ACHN (cell line): ENCODE results near the gene ZBTB17.
"Not testable (repeated sequence)": the region's sequence is repeated elsewhere in the genome, so short reads cannot be mapped to it uniquely, and the experiment has no call there.

ENCODE experiments used
- DNase-seq: peaks from one replicate; pipeline ENCODE4 v3.0.0-alpha.2; 2015
- in situ Hi-C: cut with HindIII; loops from 2 replicates; pipeline ENCODE4 v1.10.0; 2017; ENCODE audit warnings: low sequenced_read_pairs, low pct_ligation_motif_present, low pct_unique_long_range_greater_than_20kb

ZBTB17 gene

GRCh38 chr1:15992582-15993500 is 16.9 kb upstream of the ZBTB17 start:
- DNase-seq = no peak
- in situ Hi-C loops = no loop called here

GRCh38 chr1:15992187-15992553 is 16.3 kb upstream of the ZBTB17 start:
- in situ Hi-C loops = no loop called here
- no peak for DNase-seq

- no peak for DNase-seq
- in situ Hi-C loops = no loop called here
Observed at GRCh38 chr1:15991427-15992186, 15.7 kb upstream of the ZBTB17 start.

DNA sequence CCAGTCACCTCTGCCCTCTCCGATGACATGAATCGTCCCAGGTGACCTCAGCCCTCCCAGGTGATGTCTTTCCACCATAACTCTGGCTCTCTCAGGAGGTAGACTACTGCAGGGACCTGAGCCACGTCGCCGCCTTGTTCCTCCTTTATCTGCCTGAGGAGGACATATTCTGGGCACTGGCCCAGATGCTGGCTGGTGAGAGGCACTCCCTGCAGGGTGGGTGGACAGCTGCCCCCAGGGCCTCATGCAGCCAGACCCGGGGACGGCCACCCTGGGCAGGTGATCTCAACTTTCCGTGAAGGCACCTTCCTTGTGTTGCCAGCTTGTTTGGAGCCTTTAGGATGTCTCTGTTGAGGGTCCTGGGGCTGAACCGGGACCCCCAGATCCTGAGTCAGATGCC is 13.9 kb upstream of the ZBTB17 start:
- in situ Hi-C loops = no loop called here
- DNase-seq = no peak

GRCh38 chr1:15988856-15989736 is 13.2 kb upstream of the ZBTB17 start:
- DNase-seq = no peak
- in situ Hi-C loops = no loop called here

DNA sequence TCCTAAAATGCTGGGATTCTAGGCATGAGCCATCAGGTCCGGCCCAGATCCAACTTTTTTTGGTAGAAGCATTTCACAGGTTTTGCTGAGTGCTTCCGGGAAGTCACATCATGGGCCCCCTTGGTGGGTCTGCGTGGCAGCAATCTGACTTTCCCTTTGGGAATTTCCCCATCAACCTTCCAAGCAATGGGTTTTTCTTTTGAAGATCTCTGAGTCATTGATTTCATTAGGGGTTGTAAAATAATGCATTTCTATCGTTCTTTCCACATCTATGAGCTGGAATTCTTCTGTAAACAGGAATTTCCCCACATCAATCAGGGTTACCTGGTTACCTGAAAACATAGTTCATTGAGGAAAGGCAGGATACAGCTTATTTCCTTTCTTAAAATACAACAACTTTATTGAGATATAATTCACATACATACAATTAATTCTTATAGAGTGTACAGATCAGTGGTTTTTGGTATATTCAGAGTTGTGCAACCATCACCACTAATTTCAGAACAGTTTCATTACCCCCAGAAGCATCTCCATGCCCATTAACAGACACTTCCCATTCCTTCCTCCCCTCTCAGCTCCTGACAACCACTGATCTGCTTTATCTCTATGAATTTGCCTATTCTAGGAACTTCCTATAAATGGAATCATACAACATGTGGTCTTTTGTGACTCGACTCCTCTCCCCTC is 9.9 kb upstream of the ZBTB17 start:
- no peak for DNase-seq
- in situ Hi-C loops = no loop called here

GRCh38 chr1:15983275-15983674 is 7.4 kb upstream of the ZBTB17 start:
- in situ Hi-C loops = no loop called here
- no peak for DNase-seq

DNA sequence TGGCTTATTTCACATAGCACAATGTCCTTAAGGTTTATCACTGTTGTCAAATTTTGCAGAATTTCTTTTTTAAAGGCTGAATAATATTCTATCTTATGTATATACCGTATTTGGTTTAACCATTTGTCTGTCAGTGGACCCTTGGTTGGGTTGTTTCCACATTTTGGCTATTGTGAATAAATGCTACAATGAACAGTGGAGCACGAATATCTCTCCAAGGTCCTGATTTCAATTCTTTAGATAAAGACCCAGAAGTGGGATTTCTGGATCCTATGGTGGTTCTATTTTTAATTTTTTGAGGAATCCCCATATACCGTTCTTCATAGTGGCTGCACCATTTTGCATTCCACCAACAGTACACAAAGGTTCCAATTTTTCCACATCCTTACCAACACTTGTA is 5.8 kb upstream of the ZBTB17 start:
- no peak for DNase-seq
- in situ Hi-C loops = no loop called here

DNA sequence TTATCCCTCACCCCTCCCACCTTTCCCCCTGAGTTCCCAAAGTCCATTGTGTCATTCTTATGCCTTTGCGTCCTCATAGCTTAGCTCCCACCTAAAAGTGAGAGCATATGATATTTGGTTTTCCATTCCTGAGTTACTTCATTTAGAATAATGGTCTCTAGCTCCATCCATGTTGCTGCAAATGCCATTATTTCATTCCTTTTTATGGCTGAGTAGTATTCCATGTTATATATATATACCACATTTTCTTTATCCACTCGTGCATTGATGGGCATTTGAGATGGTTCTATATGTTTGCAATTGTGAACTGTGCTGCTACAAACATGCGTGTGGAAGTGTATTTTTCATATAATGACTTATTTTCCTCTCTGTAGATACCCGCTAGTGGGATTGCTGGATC is 2.0 kb upstream of the ZBTB17 start:
- DNase-seq, in situ Hi-C loops: not testable (repeated sequence)

DNA sequence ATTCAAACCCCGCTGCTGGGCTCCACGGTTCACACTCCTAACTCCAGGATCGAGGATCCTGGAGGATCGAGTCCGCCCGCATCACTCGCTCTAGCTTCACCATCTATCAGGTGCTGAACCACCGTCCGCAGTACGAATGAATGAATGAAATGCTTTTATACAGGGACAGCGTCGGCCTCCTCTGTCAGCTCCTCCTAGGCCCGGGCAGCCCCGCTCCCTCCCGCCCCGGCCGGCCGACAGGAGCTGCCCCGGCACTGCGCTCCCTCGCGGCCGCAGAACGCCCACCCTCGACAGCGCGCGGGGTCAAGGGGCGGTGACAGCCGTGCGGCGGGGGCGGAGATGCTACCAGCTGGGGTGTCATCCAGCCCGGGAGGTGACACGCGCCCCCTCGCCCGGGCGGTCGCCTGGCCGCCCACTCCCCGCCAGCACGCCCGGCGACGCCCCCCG is 520 bp downstream of the ZBTB17 start:
- in situ Hi-C loops = no loop called here
- DNase-seq = peak; percentile 58

- no peak for DNase-seq
- in situ Hi-C loops = loop anchor here (25.0 kb wide), 1 partner anchor 163 kb away; the partner anchor contains the start of gene UQCRHL
Observed at GRCh38 chr1:15974855-15975254, 1.0 kb downstream of the ZBTB17 start.

DNA sequence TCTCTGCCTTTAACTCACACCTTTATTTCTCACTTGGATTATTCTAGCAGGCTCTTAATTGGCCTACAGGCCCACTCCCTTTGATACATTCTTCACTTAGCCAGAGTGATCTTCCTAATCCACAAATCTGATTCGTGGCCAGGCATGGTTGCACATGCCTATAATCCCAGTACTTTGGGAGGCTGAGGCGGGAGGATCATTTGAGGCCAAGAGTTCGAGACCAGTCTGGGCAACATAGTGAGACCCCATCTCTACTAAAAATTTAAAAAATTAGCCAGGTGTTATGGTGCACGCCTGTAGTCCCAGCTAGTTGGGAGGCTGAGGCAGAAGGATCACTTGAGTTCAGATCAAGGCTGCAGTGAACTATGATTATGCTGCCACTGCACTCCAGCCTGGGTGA is 2.1 kb downstream of the ZBTB17 start:
- no peak for DNase-seq
- in situ Hi-C loops = loop anchor here (25.0 kb wide), 1 partner anchor 161 kb away; the partner anchor contains the start of gene UQCRHL

DNA sequence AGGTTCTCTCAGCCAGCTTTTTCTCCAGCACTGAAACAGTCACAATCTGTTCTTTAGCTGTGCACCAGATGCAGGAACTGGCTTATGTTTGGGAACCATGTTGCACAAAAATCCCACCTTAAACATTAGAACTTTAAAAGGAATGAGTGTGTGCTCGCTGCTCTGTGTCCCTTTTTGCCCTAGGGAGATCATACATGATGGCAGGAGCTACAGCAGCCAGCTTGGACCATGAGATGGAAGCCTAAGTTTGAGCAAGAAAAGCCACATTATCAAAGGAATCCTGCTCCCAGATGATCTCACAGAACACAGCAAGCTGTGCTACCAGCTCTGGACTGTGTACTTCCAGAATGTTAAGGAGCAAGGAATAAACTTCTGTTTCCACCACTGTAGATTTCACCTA is 3.5 kb downstream of the ZBTB17 start:
- in situ Hi-C loops = loop anchor here (25.0 kb wide), 1 partner anchor 160 kb away; the partner anchor contains the start of gene UQCRHL
- no peak for DNase-seq

GRCh38 chr1:15970911-15971310 is 5.0 kb downstream of the ZBTB17 start:
- in situ Hi-C loops = loop anchor here (25.0 kb wide), 1 partner anchor 159 kb away; the partner anchor contains the start of gene UQCRHL
- DNase-seq = no peak

GRCh38 chr1:15969321-15969880 is 6.5 kb downstream of the ZBTB17 start:
- no peak for DNase-seq
- in situ Hi-C loops = loop anchor here (25.0 kb wide), 1 partner anchor 157 kb away; the partner anchor contains the start of gene UQCRHL

DNA sequence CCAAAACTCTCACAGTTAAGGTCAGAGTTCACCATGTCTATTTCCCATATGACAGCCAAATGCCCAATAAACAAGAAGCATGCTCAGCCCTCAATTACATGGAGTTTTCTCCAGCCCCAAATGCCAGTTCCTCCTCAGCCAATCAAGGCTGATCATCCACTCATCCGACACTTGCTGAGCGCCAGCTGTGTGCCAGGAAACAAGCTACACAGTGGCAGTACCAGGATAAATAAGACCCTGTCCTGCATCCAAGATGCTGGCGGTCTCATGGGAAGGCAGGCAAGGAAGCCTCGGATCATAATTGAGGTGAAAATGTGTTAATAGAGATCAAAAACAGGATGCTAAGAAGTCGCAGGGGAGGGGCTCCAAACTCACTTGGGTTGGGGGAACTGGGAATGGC is 7.7 kb downstream of the ZBTB17 start:
- in situ Hi-C loops = loop anchor here (25.0 kb wide), 1 partner anchor 156 kb away; the partner anchor contains the start of gene UQCRHL

GRCh38 chr1:15966956-15967344 is 9.0 kb downstream of the ZBTB17 start:
- in situ Hi-C loops = loop anchor here (25.0 kb wide), 1 partner anchor 155 kb away; the partner anchor contains the start of gene UQCRHL

More for the DNA sequence above, 7.7 kb downstream of the ZBTB17 start:
- no peak for DNase-seq

More at GRCh38 chr1:15966956-15967344, 9.0 kb downstream of the ZBTB17 start:
- DNase-seq = no peak
